Gastrocnemius medialis (tissue), 4 donors: Measurements from ENCODE around the gene PLA2G2F. TPM values are rescaled to one million over a fixed set of nuclear protein-coding genes. Genes with fewer than 3 reads are reported as not detected.

ENCODE experiments used
- ATAC-seq, 2 donors: fragments of 150-250 bp; one replicate each; pipeline ENCODE4 v1.9.1; 2016
- DNase-seq, 2 donors: peaks; one replicate each; pipeline ENCODE4 v3.0.0-alpha.2; 2019
- H3K27ac ChIP-seq, 4 donors: fragments of 200-600 bp; sonication (generic); 1 replicate in 1 of 4; 2 replicates in 3 of 4; pipeline ENCODE4 v1.5.1; 2016 to 2018; ENCODE audit warnings: mild to moderate bottlenecking in 2 of 4, moderate library complexity in 1 of 4
- H3K27me3 ChIP-seq, 3 donors: fragments of 200-600 bp; sonication (generic) in 2 of 3; 1 replicate in 1 of 3; 2 replicates in 2 of 3; pipeline versions ENCODE4 v1.5.1 to v1.6.0; 2016 to 2019; ENCODE audit warnings: mild to moderate bottlenecking in 1 of 3, moderate library complexity in 1 of 3
- H3K36me3 ChIP-seq, 2 donors: fragments of 200-600 bp; sonication (generic) in 1 of 2; one replicate each; pipeline ENCODE4 v1.5.1; 2017 to 2018
- H3K4me1 ChIP-seq, 2 donors: fragments of 200-600 bp; sonication (generic) in 1 of 2; one replicate each; pipeline ENCODE4 v1.5.1; 2016 to 2017; ENCODE audit warnings: mild to moderate bottlenecking in 2 of 2
- H3K4me3 ChIP-seq, 4 donors: fragments of 200-600 bp; sonication (generic) in 3 of 4; 1 replicate in 1 of 4; 2 replicates in 3 of 4; pipeline ENCODE4 v1.5.1; 2016 to 2019; ENCODE audit warnings: mild to moderate bottlenecking in 2 of 4
- H3K9me3 ChIP-seq, 3 donors: fragments of 200-600 bp; sonication (generic) in 2 of 3; 1 replicate in 1 of 3; 2 replicates in 2 of 3; pipeline ENCODE4 v1.5.1; 2016 to 2019
- POLR2A ChIP-seq, 2 donors: fragments of 450-650 bp; IDR thresholded peaks; one replicate each; pipeline ENCODE4 v1.6.1; 2017; ENCODE audit warnings: antibody characterized with exemption in 2 of 2, mild to moderate bottlenecking in 2 of 2, moderate library complexity in 2 of 2
- in situ Hi-C, 4 donors: fragments of 200-750 bp; cut with MboI; loops; one replicate each; pipeline versions ENCODE4 v1.15.0 to v1.8.0; 2017; ENCODE audit warnings: low sequenced_read_pairs in 4 of 4
- intact Hi-C: fragments of 100-400 bp; cut with DNase I; formaldehyde crosslinking; loops from one replicate; pipeline ENCODE4 v1.15.1; 2023; ENCODE audit warnings: low total_unique reads
- total RNA-seq, 4 donors: library from RNA; depleted of rRNA; stranded (reverse); fragments of >200 nt; gene quantifications; one replicate each; pipeline versions ENCODE4 v1.1.0 to v1.2.3, GENCODE V29; 2016
- TF ChIP-seq, protein P1 (sequence below), 5 experiments: fragments of 450-650 bp in 3 of 5; fragments of 200-600 bp in 2 of 5; sonication (generic) in 2 of 5; IDR thresholded peaks in 4 of 5; conservative IDR thresholded peaks in 1 of 5; 1 replicate in 4 of 5; 2 replicates in 1 of 5; pipeline ENCODE4 v1.5.1; 2016 to 2019; ENCODE audit warnings: antibody characterized with exemption in 5 of 5, mild to moderate bottlenecking in 3 of 5, moderate library complexity in 3 of 5

PLA2G2F gene, protein sequence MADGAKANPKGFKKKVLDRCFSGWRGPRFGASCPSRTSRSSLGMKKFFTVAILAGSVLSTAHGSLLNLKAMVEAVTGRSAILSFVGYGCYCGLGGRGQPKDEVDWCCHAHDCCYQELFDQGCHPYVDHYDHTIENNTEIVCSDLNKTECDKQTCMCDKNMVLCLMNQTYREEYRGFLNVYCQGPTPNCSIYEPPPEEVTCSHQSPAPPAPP
- total RNA-seq, result not detected

DNA sequence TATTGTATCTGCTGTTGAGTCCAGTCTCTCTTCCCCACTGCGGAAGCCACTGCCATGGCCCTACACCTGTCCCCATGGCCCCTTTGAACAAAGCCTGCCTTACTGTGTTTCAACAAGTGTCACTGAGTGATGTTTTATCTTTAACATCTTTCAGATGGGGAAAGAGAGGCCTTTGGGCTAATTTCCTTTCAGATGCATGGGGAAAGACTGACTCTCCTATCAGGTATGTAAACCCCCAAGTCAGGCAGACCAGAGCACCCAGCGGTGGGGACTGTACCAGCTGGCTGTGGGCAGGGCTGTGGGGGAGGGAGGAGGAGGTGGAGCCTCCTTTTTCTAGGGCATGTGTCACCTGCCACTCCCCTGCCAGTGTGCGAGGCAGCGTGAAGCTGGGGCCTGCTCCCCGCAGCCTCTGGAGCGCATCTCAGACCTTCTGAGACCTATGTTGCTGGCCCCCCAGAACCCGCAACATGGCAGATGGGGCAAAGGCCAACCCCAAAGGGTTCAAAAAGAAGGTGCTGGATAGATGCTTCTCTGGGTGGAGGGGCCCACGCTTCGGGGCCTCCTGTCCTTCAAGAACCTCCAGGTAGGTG lies at the start of gene PLA2G2F:
Gene PLA2G2F (plus strand): TSS at position 363 of the 590 bp plus-strand sequence. CDS start 105 bp downstream, at position 468.
- no peak for ATAC-seq
- Histone ChIP-seq H3K9me3 (no peaks in the 10 kb centered on the region), H3K4me1 (no peaks in the 10 kb centered on the region), H3K27me3 (no peaks in the 10 kb centered on the region), H3K36me3 (no peaks in the 10 kb centered on the region), H3K27ac (no peak within 1 kb of the TSS), H3K4me3 (no peak within 1 kb of the TSS)
- intact Hi-C loops (no loop called here), in situ Hi-C loops (no loop called here)
- DNase-seq, result no peak
- no peak for TF ChIP-seq POLR2A (IDR thresholded peaks at IDR 0.05)
- TF ChIP-seq, protein P1, sequence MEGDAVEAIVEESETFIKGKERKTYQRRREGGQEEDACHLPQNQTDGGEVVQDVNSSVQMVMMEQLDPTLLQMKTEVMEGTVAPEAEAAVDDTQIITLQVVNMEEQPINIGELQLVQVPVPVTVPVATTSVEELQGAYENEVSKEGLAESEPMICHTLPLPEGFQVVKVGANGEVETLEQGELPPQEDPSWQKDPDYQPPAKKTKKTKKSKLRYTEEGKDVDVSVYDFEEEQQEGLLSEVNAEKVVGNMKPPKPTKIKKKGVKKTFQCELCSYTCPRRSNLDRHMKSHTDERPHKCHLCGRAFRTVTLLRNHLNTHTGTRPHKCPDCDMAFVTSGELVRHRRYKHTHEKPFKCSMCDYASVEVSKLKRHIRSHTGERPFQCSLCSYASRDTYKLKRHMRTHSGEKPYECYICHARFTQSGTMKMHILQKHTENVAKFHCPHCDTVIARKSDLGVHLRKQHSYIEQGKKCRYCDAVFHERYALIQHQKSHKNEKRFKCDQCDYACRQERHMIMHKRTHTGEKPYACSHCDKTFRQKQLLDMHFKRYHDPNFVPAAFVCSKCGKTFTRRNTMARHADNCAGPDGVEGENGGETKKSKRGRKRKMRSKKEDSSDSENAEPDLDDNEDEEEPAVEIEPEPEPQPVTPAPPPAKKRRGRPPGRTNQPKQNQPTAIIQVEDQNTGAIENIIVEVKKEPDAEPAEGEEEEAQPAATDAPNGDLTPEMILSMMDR (IDR thresholded peaks at IDR 0.05 in 4 of 5, conservative IDR thresholded peaks at IDR 0.05 in 1 of 5), result no peak

DNA sequence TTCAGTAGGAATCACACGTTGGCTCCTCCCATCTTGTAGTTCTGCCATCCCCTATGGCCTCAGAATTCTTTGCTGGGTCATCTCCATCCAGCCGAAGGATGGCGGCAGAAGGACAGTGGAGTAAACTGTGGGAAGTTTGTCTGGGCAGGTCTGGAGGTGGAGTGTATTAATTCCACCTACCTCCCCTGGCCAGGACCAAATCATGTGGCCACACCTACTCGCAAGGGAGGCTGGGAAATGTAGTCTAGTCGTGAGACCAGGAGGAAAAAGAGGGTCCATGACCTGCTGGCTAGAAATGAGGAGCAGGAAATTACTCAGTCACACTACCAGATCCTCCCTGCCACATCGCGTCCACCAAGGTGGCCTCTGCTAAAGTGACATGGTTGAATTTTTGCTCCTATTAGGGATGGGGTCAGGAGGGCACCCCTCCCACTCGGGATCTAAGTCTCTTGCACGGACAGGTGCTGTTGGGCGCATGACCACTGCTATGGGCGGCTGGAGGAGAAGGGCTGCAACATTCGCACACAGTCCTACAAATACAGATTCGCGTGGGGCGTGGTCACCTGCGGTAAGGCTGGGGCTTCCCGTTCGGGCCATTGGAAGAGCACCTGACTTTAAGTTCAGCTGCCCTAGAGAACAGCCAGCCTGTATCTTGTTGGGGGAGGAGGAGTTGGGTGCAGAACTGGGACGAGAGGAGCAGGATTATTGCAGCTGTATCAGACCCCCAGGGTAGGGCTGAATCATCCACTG lies 49.6 kb upstream of the PLA2G2F start:
- Histone ChIP-seq H3K27ac (no peak overlapping the region), H3K36me3 (no peaks in the 10 kb centered on the region), H3K4me3 (no peak overlapping the region), H3K27me3 (no peaks in the 10 kb centered on the region), H3K4me1 (no peaks in the 10 kb centered on the region), H3K9me3 (no peaks in the 10 kb centered on the region)
- in situ Hi-C loops (no loop called here), intact Hi-C loops (no loop called here)
- TF ChIP-seq, protein P1 (IDR thresholded peaks at IDR 0.05 in 4 of 5, conservative IDR thresholded peaks at IDR 0.05 in 1 of 5), result no peak
- ATAC-seq (no peak), DNase-seq (no peak)

DNA sequence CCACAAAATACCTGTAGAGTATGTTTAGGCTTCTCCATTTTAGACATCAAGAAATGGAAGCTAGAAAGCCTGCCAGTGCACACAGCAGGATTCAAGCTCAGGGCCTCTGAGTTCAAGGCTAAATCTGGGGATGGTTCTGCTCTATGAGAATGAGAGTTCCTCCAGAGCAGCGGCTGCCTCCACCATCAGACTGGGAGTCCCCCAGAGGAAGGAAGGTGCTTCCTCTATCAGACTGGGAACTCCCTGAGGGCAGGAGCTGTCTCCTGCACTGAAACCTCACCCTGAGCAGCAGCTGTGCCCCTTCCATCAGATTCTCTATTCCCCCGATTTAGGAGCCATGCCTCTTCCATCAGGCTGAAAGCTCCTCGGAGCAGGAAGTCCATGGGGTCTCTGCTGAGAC lies 49.0 kb upstream of the PLA2G2F start:
- intact Hi-C loops, result no loop called here
- no peak for TF ChIP-seq POLR2A (IDR thresholded peaks at IDR 0.05)
- TF ChIP-seq, protein P1 (IDR thresholded peaks at IDR 0.05 in 4 of 5, conservative IDR thresholded peaks at IDR 0.05 in 1 of 5), result no peak

DNA sequence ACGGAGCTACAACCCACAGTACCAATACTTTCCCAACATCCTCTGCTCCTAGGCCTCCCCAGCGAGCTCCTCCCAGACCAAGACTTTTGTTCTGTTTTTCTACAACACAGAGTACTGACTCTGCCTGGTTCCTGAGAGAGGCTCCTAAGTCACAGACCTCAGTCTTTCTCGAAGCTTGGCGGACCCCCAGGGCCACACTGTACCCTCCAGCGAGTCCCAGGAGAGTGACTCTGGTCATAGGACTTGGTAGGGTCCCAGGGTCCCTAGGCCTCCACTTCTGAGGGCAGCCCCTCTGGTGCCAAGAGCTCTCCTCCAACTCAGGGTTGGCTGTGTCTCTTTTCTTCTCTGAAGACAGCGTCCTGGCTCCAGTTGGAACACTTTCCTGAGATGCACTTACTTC lies 48.5 kb upstream of the PLA2G2F start:
- Histone ChIP-seq H3K36me3 (no peaks in the 10 kb centered on the region), H3K9me3 (no peaks in the 10 kb centered on the region), H3K27me3 (no peaks in the 10 kb centered on the region), H3K4me3 (no peak overlapping the region), H3K27ac (no peak overlapping the region), H3K4me1 (no peaks in the 10 kb centered on the region)
- DNase-seq (no peak), ATAC-seq (no peak)
- intact Hi-C loops, result no loop called here
- in situ Hi-C loops, result no loop called here
- no peak for TF ChIP-seq POLR2A (IDR thresholded peaks at IDR 0.05)
- TF ChIP-seq, protein P1 (IDR thresholded peaks at IDR 0.05 in 4 of 5, conservative IDR thresholded peaks at IDR 0.05 in 1 of 5), result no peak

More for the DNA sequence above, 49.0 kb upstream of the PLA2G2F start:
- Histone ChIP-seq H3K36me3 (no peaks in the 10 kb centered on the region), H3K27me3 (no peaks in the 10 kb centered on the region), H3K9me3 (no peaks in the 10 kb centered on the region), H3K4me3 (no peak overlapping the region), H3K27ac (no peak overlapping the region), H3K4me1 (no peaks in the 10 kb centered on the region)
- no peak for DNase-seq
- in situ Hi-C loops, result no loop called here
- no peak for ATAC-seq
